HG03097 (cell line): Measurements from ENCODE around the gene ITGA1.

Experiments used
- ATAC-seq: cut with Tn5 transposase; IDR thresholded peaks from one replicate; pipeline ENCODE4 v1.9.1; 2021; ENCODE audit not compliant: unreplicated experiment, low FRiP score

Gene ITGA1

DNA sequence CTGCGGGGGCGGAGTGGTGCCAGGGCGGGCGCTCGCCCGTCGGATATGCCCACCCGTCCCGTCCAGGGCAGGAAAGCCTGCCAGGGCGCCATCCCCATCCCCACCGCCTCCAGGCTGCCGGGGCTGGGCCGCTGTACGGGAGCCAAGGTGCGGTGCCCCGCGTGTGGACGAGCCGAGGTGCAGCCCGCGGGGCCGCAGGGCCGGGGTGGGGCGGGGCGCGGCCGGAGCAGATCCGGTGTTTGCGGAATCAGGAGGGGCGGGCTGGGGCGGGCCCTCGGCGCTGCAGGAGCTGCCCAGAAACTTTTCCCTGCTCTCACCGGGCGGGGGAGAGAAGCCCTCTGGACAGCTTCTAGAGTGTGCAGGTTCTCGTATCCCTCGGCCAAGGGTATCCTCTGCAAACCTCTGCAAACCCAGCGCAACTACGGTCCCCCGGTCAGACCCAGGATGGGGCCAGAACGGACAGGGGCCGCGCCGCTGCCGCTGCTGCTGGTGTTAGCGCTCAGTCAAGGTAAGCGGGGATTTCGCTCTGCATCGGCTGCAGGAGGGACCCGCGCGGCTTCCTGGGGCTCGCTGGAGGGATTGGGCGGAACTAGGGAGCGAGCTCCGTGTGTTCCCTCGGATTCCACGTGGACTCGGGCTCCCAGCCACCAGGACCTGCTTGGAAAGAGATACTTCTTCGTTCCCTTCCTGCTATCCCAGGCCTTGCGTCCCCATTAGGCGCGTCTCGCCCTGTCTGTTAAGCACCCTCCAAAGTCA lies 201.5 kb downstream of the ITGA1 start, which contains the start of gene ITGA2:
Gene ITGA2 (plus strand): TSS at position 328 of the 756 bp plus-strand sequence. CDS start 117 bp downstream, at position 445.
- no peak for ATAC-seq

DNA sequence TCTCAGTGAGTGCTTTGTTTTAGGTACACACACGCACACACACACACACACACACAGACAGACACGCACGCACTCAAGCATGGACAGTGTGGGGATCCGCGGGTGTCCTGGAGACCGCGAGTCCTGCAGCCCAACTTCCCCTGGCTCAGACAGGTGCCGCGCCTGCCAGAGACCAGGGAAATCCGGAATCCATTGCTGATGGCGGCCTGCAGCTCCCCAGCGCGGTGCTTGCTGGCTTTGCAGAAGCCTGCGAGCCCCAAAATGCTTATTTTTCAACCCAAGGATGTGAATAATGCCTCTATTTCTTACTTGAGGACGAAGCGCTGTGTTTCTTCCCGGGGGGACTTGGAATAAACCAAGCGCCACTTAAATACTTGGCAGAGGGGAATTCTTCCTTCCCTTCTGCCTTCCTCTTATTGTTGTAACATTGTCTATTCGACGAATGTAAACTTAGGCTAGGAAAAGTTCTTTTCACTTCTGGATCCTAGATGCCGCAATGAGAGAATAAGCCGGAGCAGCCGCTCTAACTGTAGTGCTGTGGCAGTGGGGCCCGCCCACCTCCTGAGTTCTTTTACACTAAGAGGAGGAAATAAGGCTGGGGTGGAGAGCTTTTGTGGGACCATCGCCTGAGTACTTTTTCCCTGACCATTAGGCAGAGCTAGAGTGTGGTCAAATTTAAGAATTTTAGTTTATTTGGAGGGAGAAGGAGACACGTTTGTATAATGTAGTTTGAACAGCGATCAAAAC lies 202.2 kb downstream of the ITGA1 start:
- no peak for ATAC-seq

- no peak for ATAC-seq
These were observed 202.8 kb downstream of the ITGA1 start for GRCh38 chr5:52990528-52990925.

GRCh38 chr5:52993367-52993766 lies 205.7 kb downstream of the ITGA1 start:
- no peak for ATAC-seq

DNA sequence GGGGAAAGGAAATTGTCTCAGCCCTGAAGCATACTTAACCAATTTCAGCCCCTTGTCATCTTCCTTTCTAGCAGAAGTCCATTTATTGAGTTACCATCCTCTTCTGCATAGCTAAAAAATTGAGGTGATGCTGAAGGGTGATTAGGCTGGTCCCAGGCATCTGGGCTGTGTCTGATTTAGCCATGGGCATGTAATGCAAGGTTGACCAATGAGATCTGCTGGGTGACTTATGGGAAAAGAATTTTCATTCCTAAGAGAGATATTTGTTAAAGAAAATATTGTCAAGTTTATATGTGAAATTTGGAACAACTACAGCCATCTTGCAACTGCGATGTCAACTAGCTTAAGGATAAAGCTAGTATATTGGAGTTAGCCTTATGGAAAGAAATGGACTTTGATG lies 206.6 kb downstream of the ITGA1 start:
- ATAC-seq: no peak

DNA sequence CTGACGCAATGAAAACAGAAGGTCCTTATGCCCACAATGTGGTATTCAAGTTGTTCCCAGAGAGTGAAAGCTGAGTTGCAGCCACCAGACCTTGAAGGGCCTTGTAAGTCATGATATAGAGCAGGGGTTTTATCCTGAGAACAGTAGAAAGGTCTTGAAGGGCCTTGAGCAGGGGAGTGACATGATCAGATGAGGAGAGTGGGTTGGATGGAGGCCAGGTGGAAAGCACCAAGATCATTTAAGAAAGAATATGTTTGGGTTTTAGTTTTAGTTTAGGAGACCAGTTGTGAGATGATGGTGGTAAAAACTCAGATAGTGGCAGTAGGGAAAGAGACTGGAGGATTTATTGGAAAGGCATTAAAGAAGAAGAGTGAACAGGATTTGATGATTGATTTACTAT lies 207.4 kb downstream of the ITGA1 start:
- ATAC-seq: no peak

DNA sequence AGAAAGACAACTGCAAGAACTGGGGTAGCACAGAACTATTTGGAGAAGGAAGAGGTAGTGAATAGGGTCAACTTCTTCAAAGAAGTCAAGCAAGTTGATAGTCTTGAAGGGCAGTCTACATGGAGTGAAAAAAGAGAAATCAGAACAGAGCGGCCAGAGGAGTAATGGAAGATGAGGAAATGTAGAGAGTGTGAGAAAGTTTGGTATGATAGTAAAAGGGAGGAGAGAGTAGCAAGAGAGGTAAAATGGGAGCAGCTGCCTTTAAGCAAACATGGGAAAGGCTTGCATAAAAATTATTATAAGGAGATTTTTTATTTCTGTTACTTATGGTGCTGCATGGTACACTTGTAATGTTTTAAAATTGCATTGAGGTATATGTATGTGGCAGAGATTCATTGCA lies 208.2 kb downstream of the ITGA1 start:
- no peak for ATAC-seq

DNA sequence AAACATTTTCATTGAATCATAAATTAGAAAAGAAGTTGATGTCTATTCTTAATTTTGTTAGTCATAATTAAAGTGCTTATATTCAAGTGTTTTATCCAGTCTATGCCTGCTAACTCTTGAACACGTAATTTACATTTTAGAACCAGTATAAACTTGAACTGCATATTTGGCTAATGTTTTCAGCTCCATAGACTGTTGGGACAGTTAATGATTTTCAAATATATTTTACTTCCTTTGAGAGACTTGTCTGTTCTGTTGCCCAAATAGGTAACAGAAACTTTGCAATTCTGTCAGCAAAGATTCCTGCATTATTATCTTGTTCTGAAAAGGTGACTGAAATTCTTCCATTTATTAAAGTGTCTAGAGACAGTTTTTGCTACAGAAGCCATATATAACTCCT lies 209.3 kb downstream of the ITGA1 start:
- ATAC-seq: no peak

DNA sequence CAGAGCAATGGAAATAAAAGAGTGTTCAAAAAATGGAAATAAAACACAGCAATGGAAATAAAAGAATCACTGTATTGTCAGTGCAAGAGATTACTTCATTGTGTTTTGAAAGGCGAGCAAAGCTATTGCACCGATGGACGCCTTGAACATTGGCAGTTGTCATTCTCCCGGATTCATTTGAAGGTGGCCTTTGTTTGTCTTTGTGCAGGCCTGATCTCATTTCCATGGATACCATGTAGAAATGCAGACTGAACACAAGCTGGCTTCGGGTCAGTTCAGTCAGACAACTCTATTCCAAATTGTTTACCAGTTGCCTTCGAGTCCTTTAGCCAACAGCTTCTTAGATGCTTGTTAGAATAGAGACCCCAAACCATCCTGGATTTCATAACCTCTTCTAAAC lies 209.7 kb downstream of the ITGA1 start:
- no peak for ATAC-seq

DNA sequence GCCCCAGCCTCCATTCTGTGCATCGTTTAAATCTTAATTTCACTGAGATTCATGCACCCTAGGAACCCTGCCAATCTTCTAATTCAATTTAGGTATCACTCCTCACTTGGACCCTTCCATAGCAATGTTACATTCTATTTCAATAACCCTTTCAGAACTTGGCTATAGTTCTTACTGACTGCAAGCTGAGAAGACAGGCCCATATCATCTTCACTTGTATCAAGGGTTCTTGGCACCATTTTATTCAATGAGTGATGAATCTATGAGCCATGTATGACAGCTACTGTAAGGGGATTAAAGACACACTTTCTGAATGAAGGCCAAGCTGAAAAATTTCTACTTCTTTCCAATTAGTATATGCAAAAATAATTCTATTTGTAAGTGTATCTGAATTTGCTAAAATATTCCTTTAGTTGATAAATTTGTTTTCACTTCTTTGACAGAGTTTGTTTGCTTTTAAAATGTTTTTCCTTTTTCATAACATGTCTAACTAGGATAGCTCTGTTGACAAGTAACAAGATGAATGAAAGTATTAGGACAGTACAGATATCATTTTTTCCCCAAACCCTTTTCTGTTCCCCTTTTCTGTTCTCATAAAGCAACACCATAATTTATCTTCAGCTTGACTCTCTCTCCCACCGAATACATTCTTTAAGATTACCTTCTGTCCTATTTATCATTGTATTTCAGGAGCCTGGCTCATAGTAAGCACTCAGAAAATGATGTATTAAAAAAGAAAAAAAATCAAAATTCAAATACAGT lies 211.0 kb downstream of the ITGA1 start:
- ATAC-seq: no peak

DNA sequence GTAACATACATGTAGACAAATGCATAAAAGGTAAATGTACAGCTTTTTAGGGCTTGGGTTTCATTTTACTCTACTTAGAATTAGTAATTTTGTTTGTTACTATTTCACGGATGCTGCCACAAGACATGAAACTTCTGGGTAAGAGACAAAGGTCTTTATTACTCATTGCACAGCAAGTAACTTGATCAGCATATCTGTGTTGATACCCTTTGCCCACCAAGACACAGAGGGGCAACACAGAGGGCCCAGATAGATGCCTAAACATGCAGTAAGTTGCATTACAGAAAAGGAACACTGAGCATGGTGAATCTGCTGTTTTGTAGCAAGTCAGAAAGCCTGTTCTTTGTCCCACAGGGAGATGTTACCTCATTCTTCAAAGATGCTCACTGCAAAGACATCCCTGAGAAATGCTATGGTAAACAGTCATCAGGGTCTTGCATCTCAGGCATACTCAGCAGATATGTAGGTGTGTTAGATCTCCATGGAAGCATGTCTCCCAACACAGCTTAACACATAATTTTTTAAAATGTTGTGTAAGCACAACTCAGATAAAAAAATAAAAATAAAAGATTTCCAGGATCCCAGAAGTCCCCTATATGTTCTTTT lies 211.7 kb downstream of the ITGA1 start:
- no peak for ATAC-seq

- no peak for ATAC-seq
These were observed 213.8 kb downstream of the ITGA1 start for GRCh38 chr5:53001541-53001940.

DNA sequence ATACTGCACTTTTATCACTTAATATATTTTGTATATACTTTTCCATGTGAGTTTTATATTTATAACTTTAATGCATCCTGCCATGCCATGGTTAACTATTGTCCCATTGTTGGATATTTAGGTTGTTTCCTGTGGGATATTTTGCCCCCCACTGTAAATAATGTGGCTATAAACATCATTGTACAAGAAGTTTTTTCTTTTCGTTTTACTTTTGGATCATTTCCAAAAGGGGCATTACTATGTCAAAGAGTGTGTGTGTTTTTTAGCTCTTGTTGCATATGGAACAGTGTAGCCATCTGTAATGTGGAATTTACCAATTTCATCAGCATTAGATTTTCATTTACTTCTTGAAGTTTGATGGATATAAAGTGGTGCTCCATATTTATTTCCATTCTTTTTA lies 214.8 kb downstream of the ITGA1 start:
- no peak for ATAC-seq

GRCh38 chr5:53003144-53003543 lies 215.4 kb downstream of the ITGA1 start:
- no peak for ATAC-seq

DNA sequence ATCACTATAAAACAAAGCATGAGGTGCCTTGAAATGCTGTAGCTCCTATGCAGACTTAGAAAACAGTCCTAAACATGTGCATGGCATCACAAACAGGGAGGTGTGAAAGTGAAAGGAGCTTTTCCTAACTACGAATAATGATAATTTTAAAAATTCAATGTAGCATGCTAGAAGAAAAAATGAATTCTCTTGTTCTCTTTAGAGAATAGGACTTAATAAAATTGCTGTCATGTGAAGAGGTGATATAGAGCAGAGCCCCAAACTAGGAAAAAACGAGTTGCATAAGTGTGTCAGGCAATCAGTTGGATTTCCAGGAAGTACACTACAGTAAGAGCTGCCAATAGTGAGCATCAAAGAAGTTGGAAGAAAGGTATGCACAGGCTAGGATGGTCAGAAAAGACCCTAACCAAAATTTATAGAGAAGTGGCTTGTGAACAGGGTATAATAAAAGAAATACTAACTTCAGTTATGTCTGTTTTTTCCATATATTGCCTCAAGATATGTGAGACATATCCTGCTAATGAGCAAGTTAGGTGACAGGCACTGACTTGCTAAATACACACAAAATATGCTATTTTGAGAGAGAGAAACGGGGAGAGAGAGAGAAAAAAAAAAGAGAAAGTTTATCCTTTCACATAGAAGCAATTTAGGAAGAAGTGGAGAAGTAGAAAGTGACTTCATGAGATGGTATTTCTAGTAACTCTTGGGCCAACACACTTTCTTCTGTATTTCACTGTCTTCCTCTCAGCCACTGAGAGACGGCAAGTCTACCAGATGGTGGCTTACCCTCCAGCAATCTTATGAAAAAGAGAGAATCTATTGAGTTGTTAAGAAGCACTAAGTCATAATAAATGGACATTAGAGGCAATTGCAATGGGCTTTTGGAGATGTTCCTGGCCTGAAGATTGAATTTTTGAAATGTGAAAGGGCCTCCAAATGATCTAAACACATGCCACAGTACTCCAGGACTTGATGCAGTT lies 219.5 kb downstream of the ITGA1 start:
- ATAC-seq: no peak

DNA sequence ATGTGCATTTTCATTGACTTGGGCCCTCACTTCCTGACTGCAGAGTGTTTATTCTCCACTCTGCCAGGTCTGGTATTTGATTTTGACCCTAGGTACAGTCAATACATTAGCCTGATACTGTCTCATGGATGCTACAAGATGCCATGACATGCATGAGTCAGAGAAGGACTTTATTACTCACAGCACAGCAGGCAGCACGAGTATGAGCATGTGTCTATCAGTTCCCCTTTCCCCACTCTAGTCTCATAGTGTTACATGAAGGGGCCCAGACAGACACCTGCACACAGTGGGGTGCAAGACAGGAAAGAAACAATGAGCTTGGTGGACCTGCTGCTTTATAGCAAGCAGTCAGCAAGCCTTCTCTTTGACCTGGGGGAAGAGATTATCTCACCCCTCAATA lies 221.0 kb downstream of the ITGA1 start:
- peak; percentile 65 for ATAC-seq
